ENCODE measurements around the gene TAF15.

Gene TAF15

GRCh38 chr17:35875072-35875799 lies 66.0 kb downstream of the TAF15 start:
- no peak for DNase-seq

GRCh38 chr17:35875800-35876139 lies 66.5 kb downstream of the TAF15 start:
- DNase-seq: no peak

GRCh38 chr17:35876534-35876933 lies 67.2 kb downstream of the TAF15 start:
- DNase-seq: no peak

- no peak for DNase-seq
Observed at GRCh38 chr17:35877345-35878029, 68.2 kb downstream of the TAF15 start.

- DNase-seq: no peak
Observed at GRCh38 chr17:35878361-35878760, 69.1 kb downstream of the TAF15 start.

- peak; percentile 62 to 69 for DNase-seq
Observed at GRCh38 chr17:35879773-35880654, 70.7 kb downstream of the TAF15 start, which contains the start of gene CCL5. CCL5 (minus strand) TSS chr17:35880360.

GRCh38 chr17:35889241-35889640 lies 80.0 kb downstream of the TAF15 start:
- DNase-seq: peak; percentile 33 to 46

GRCh38 chr17:35889818-35890773 lies 80.8 kb downstream of the TAF15 start:
- DNase-seq: no peak

- DNase-seq: peak; percentile 26 to 44
Observed at GRCh38 chr17:35890774-35891155, 81.5 kb downstream of the TAF15 start.

GRCh38 chr17:35891269-35891668 lies 82.0 kb downstream of the TAF15 start:
- no peak for DNase-seq

- peak; percentile 73 to 74 for DNase-seq
Observed at GRCh38 chr17:35892091-35893035, 83.1 kb downstream of the TAF15 start.

- no peak for DNase-seq
Observed at GRCh38 chr17:35893751-35894150, 84.5 kb downstream of the TAF15 start.

GRCh38 chr17:35894206-35894605 lies 84.9 kb downstream of the TAF15 start:
- DNase-seq: no peak

- DNase-seq: peak; percentile 58 to 60
Observed at GRCh38 chr17:35895636-35896587, 86.6 kb downstream of the TAF15 start.

All from activated T-cell treated with anti-CD3 and anti-CD28 coated beads, Interleukin-2, amount 50 U/mL, for 48 hours (primary cell).